ENCODE results near the gene STOML2.

The STOML2 gene

GRCh38 chr9:35112257-35113020 is 9.5 kb upstream of the STOML2 start:
- ChIA-PET POLR2A (interaction anchor here (1.2 to 1.6 kb wide), 2 partner anchors 9 to 32 kb away, joined by 3 to 5 read pairs; partner anchors contain the start of gene STOML2), CTCF (interaction anchor here (1.0 to 7.8 kb wide), 4 partner anchors 10 to 146 kb away, joined by 3 to 48 read pairs (median 8); partner anchors contain the start of genes PIGO and STOML2)
- Histone ChIP-seq H3K4me3 (ENCODE audit: control insufficient read depth in 1 of 7, extremely low read depth in 1 of 7, insufficient read depth in 4 of 7, low read depth in 2 of 7, low read length in 6 of 7) (peak overlapping the region in 5 of 7 experiments; percentile 39 to 75 (median 55)), H3K27ac (ENCODE audit: insufficient read depth in 1 of 2, low read depth in 1 of 2, low read length in 2 of 2, poor library complexity in 1 of 2, severe bottlenecking in 2 of 2) (peak overlapping the region in 1 of 2 experiments; percentile 88), H3K36me3 (ENCODE audit: control insufficient read depth in 4 of 4, insufficient read depth in 4 of 4, low read length in 3 of 4) (peaks cover 0 to 7% (median 3%) of the 10 kb centered on the region in 4 experiments), H3K4me1 (ENCODE audit: control extremely low read depth in 1 of 4, control insufficient read depth in 4 of 4, insufficient read depth in 4 of 4, low read length in 3 of 4) (peaks cover 30 to 85% (median 80%) of the 10 kb centered on the region in 4 experiments), H3K9me3 (ENCODE audit: control extremely low read depth in 1 of 5, control insufficient read depth in 4 of 5, insufficient read depth in 2 of 5, low read depth in 1 of 5, low read length in 4 of 5) (no peaks in the 10 kb centered on the region), H3K27me3 (replicated peaks in 2 of 5; ENCODE audit: control insufficient read depth in 4 of 5, insufficient read depth in 5 of 5, low read length in 4 of 5) (no peaks in the 10 kb centered on the region)
- peak in 1 of 3 donors; percentile 34 for DNase-seq
- WGBS (ENCODE audit: insufficient coverage), result 98% methylated on average over 3 of the region's 3 CpGs

GRCh38 chr9:35111001-35111933 is 8.3 kb upstream of the STOML2 start:
- ChIA-PET POLR2A (interaction anchor here (1.2 to 2.0 kb wide), 4 partner anchors 8 to 39 kb away, joined by 3 to 9 read pairs (median 4); partner anchors contain the start of genes PIGO, STOML2 and VCP), CTCF (interaction anchor here (0.6 to 7.8 kb wide), 6 partner anchors 9 to 493 kb away, joined by 3 to 48 read pairs (median 6); partner anchors contain the start of genes PIGO and STOML2)
- H3K36me3 ChIP-seq (ENCODE audit: control insufficient read depth in 4 of 4, insufficient read depth in 4 of 4, low read length in 3 of 4), result peaks cover 1 to 18% (median 11%) of the 10 kb centered on the region in 4 experiments
- peaks cover 30 to 85% (median 77%) of the 10 kb centered on the region in 4 experiments for H3K4me1 ChIP-seq (ENCODE audit: control extremely low read depth in 1 of 4, control insufficient read depth in 4 of 4, insufficient read depth in 4 of 4, low read length in 3 of 4)
- peak overlapping the region; percentile 64 to 90 (median 77) for H3K4me3 ChIP-seq (ENCODE audit: control insufficient read depth in 1 of 7, extremely low read depth in 1 of 7, insufficient read depth in 4 of 7, low read depth in 2 of 7, low read length in 6 of 7)
- peak overlapping the region; percentile 64 to 89 for H3K27ac ChIP-seq (ENCODE audit: insufficient read depth in 1 of 2, low read depth in 1 of 2, low read length in 2 of 2, poor library complexity in 1 of 2, severe bottlenecking in 2 of 2)
- no peaks in the 10 kb centered on the region for H3K9me3 ChIP-seq (ENCODE audit: control extremely low read depth in 1 of 5, control insufficient read depth in 4 of 5, insufficient read depth in 2 of 5, low read depth in 1 of 5, low read length in 4 of 5)
- H3K27me3 ChIP-seq (replicated peaks in 2 of 5; ENCODE audit: control insufficient read depth in 4 of 5, insufficient read depth in 5 of 5, low read length in 4 of 5), result no peaks in the 10 kb centered on the region
- peak; percentile 97 to 99 (median 99) for DNase-seq
- WGBS (ENCODE audit: insufficient coverage), result 1% methylated on average over 53 of the region's 57 CpGs

DNA sequence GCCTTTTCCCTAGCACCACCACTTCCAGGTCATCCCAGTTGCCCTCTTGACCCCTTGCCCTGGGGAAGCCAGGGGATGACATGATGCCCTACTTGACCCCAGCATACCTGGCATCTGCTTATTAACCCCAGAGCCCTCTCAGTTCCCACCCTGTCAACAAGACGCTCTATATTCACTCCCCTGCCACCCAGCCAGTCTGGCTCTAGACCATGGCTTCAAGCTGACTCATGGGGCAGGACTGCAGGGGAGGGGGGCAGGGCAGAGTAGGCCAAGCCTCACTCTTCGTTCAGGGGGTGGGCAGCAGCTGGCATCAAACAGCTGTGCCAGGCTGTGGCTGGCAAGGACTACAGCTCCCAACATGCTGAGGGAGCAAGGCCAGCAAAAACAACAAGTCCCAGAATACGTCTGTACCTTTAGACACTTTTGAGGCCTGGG is 7.4 kb upstream of the STOML2 start:
- Histone ChIP-seq H3K9me3 (ENCODE audit: control extremely low read depth in 1 of 5, control insufficient read depth in 4 of 5, insufficient read depth in 2 of 5, low read depth in 1 of 5, low read length in 4 of 5) (no peaks in the 10 kb centered on the region), H3K27me3 (replicated peaks in 2 of 5; ENCODE audit: control insufficient read depth in 4 of 5, insufficient read depth in 5 of 5, low read length in 4 of 5) (no peaks in the 10 kb centered on the region), H3K36me3 (ENCODE audit: control insufficient read depth in 4 of 4, insufficient read depth in 4 of 4, low read length in 3 of 4) (peaks cover 4 to 28% (median 20%) of the 10 kb centered on the region in 4 experiments), H3K4me3 (ENCODE audit: control insufficient read depth in 1 of 7, extremely low read depth in 1 of 7, insufficient read depth in 4 of 7, low read depth in 2 of 7, low read length in 6 of 7) (peak overlapping the region in 6 of 7 experiments; percentile 70 to 90 (median 81)), H3K4me1 (ENCODE audit: control extremely low read depth in 1 of 4, control insufficient read depth in 4 of 4, insufficient read depth in 4 of 4, low read length in 3 of 4) (peaks cover 30 to 82% (median 72%) of the 10 kb centered on the region in 4 experiments), H3K27ac (ENCODE audit: insufficient read depth in 1 of 2, low read depth in 1 of 2, low read length in 2 of 2, poor library complexity in 1 of 2, severe bottlenecking in 2 of 2) (peak overlapping the region in 1 of 2 experiments; percentile 89)
- DNase-seq, result peak; percentile 64 to 89 (median 81)
- POLR2A ChIA-PET, result interaction anchor here (1.2 to 2.0 kb wide), 2 partner anchors 13 to 38 kb away, joined by 3 to 9 read pairs; partner anchors contain the start of genes PIGO and VCP
- 0% methylated on average over 1 of the region's 3 CpGs for WGBS (ENCODE audit: insufficient coverage)
- CTCF ChIA-PET, result interaction anchor here (0.6 to 7.8 kb wide), 5 partner anchors 8 to 443 kb away, joined by 3 to 48 read pairs (median 3); partner anchors contain the start of genes PIGO and STOML2

- Histone ChIP-seq H3K9me3 (ENCODE audit: control extremely low read depth in 1 of 5, control insufficient read depth in 4 of 5, insufficient read depth in 2 of 5, low read depth in 1 of 5, low read length in 4 of 5) (no peaks in the 10 kb centered on the region), H3K27me3 (replicated peaks in 2 of 5; ENCODE audit: control insufficient read depth in 4 of 5, insufficient read depth in 5 of 5, low read length in 4 of 5) (no peaks in the 10 kb centered on the region), H3K27ac (ENCODE audit: insufficient read depth in 1 of 2, low read depth in 1 of 2, low read length in 2 of 2, poor library complexity in 1 of 2, severe bottlenecking in 2 of 2) (peak overlapping the region; percentile 34 to 76), H3K4me3 (ENCODE audit: control insufficient read depth in 1 of 7, extremely low read depth in 1 of 7, insufficient read depth in 4 of 7, low read depth in 2 of 7, low read length in 6 of 7) (peak overlapping the region in 6 of 7 experiments; percentile 5 to 85 (median 58)), H3K36me3 (ENCODE audit: control insufficient read depth in 4 of 4, insufficient read depth in 4 of 4, low read length in 3 of 4) (peaks cover 6 to 40% (median 27%) of the 10 kb centered on the region in 4 experiments), H3K4me1 (ENCODE audit: control extremely low read depth in 1 of 4, control insufficient read depth in 4 of 4, insufficient read depth in 4 of 4, low read length in 3 of 4) (peaks cover 27 to 70% (median 60%) of the 10 kb centered on the region in 4 experiments)
- POLR2A ChIA-PET, result interaction anchor here (0.6 to 1.0 kb wide), 2 partner anchors 37 to 361 kb away, joined by 3 to 4 read pairs; partner anchors contain the start of gene VCP
- WGBS (ENCODE audit: insufficient coverage), result 17% methylated on average over 5 of the region's 8 CpGs
- CTCF ChIA-PET, result interaction anchor here (1.0 to 9.4 kb wide), 4 partner anchors 8 to 364 kb away, joined by 3 to 65 read pairs (median 4); partner anchors contain the start of gene PIGO
- DNase-seq, result peak; percentile 88 to 98 (median 96)
These were observed 6.1 kb upstream of the STOML2 start for GRCh38 chr9:35108946-35109575.

GRCh38 chr9:35108461-35108860 is 5.5 kb upstream of the STOML2 start:
- Histone ChIP-seq H3K27me3 (replicated peaks in 2 of 5; ENCODE audit: control insufficient read depth in 4 of 5, insufficient read depth in 5 of 5, low read length in 4 of 5) (no peaks in the 10 kb centered on the region), H3K4me3 (ENCODE audit: control insufficient read depth in 1 of 7, extremely low read depth in 1 of 7, insufficient read depth in 4 of 7, low read depth in 2 of 7, low read length in 6 of 7) (peak overlapping the region in 3 of 7 experiments; percentile 77 to 85 (median 85)), H3K36me3 (ENCODE audit: control insufficient read depth in 4 of 4, insufficient read depth in 4 of 4, low read length in 3 of 4) (peaks cover 6 to 41% (median 27%) of the 10 kb centered on the region in 4 experiments), H3K27ac (ENCODE audit: insufficient read depth in 1 of 2, low read depth in 1 of 2, low read length in 2 of 2, poor library complexity in 1 of 2, severe bottlenecking in 2 of 2) (peak overlapping the region; percentile 34 to 76), H3K9me3 (ENCODE audit: control extremely low read depth in 1 of 5, control insufficient read depth in 4 of 5, insufficient read depth in 2 of 5, low read depth in 1 of 5, low read length in 4 of 5) (no peaks in the 10 kb centered on the region), H3K4me1 (ENCODE audit: control extremely low read depth in 1 of 4, control insufficient read depth in 4 of 4, insufficient read depth in 4 of 4, low read length in 3 of 4) (peaks cover 26 to 70% (median 60%) of the 10 kb centered on the region in 4 experiments)
- ChIA-PET CTCF (interaction anchor here (0.8 to 9.4 kb wide), 5 partner anchors 9 to 368 kb away, joined by 3 to 65 read pairs (median 4); partner anchors contain the start of gene PIGO), POLR2A (no interaction called here)
- WGBS (ENCODE audit: insufficient coverage), result 78% methylated on average over 6 of the region's 6 CpGs
- DNase-seq, result no peak
